GM21723 (cell line): ENCODE data around the gene SOX21.

ENCODE experiments used
- ATAC-seq: cut with Tn5 transposase; IDR thresholded peaks from one replicate; pipeline ENCODE4 v1.9.1; 2021; ENCODE audit warnings: mild to moderate bottlenecking, moderate library complexity; ENCODE audit not compliant: unreplicated experiment

SOX21 gene

GRCh38 chr13:94682229-94682628 lies 30.1 kb downstream of the SOX21 start:
- ATAC-seq, result no peak

- ATAC-seq, result no peak
These were observed 32.7 kb downstream of the SOX21 start for GRCh38 chr13:94679614-94680013.

GRCh38 chr13:94678845-94679244 lies 33.5 kb downstream of the SOX21 start:
- ATAC-seq, result no peak

GRCh38 chr13:94677799-94678198 lies 34.5 kb downstream of the SOX21 start:
- ATAC-seq, result no peak

- peak; percentile 72 for ATAC-seq
These were observed 37.6 kb downstream of the SOX21 start for GRCh38 chr13:94674609-94675348.

- ATAC-seq, result no peak
These were observed 38.5 kb downstream of the SOX21 start for GRCh38 chr13:94673851-94674250.

- ATAC-seq, result no peak
These were observed 39.9 kb downstream of the SOX21 start for GRCh38 chr13:94672400-94672799.

- no peak for ATAC-seq
These were observed 45.2 kb downstream of the SOX21 start for GRCh38 chr13:94667190-94667589.

- ATAC-seq, result no peak
These were observed 46.3 kb downstream of the SOX21 start for GRCh38 chr13:94666065-94666464.

GRCh38 chr13:94664889-94665288 lies 47.5 kb downstream of the SOX21 start:
- ATAC-seq, result no peak

- no peak for ATAC-seq
These were observed 49.9 kb downstream of the SOX21 start for GRCh38 chr13:94662274-94662945.

- ATAC-seq, result no peak
These were observed 50.9 kb downstream of the SOX21 start for GRCh38 chr13:94661406-94661805.

GRCh38 chr13:94660695-94661326 lies 51.5 kb downstream of the SOX21 start:
- no peak for ATAC-seq
